ENCODE results near the gene FANCD2.

FANCD2 gene

DNA sequence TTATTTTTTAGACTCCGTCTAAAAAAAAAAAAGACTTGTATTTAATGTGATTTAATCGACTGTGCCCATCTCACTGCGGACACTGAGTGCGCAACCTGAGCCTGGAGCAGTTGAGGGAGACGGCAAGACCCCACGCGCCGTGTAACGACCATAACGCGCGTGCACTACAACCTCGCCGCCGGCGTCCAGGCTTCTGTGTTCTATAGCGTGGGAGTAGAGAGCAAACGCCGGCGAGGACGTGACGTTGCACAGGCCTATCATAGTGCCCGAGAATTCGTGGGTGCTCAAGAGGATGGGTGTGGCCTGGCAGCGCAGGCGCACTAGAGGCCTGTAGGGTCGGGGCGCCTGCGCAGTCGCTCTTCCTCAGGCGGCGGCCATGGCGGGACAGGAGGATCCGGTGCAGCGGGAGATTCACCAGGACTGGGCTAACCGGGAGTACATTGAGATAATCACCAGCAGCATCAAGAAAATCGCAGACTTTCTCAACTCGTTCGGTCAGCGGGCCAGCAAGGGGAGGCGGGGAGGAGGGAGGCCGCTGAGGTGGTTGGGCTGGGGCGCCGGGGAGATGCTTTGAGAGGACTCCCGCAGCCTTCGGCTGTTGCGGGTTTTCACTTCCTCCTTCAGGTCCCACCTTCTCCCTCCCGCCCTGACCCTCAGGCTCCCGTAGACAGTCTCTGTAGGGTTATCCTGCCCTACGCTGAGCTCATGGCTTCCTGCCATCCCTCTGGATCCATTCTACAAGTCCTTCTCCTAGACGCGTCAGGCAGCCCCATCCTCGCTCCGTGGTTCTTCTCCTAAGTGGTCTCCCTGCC, 89.3 kb downstream of the FANCD2 start, which contains the start of gene BRK1:
BRK1 (plus strand) TSS at position 350 of the 812 bp plus-strand sequence; CDS start at position 377, 27 bp downstream.
- Histone ChIP-seq H3K9ac (ENCODE audit: low read depth, low read length) (peak within 1 kb of the TSS; percentile 66), H2AFZ (ENCODE audit: low read depth, low read length) (peak within 1 kb of the TSS; percentile 86), H3K4me1 (ENCODE audit: insufficient read depth, low read length) (peaks cover 33% of the 10 kb centered on the region), H3K27ac (ENCODE audit: low read length) (peak within 1 kb of the TSS; percentile 80), H3K79me2 (ENCODE audit: insufficient read depth, low read length) (peaks cover 49% of the 10 kb centered on the region), H3K9me3 (ENCODE audit: insufficient read depth, low read length, severe bottlenecking) (no peaks in the 10 kb centered on the region), H3K4me3 (ENCODE audit: low read depth in 1 of 2, low read length in 2 of 2) (peak within 1 kb of the TSS; percentile 63 to 68), H3K27me3 (ENCODE audit: insufficient read depth, low read length, poor library complexity) (no peaks in the 10 kb centered on the region), H3K36me3 (ENCODE audit: insufficient read depth, low read length) (peaks cover 16% of the 10 kb centered on the region), H4K20me1 (ENCODE audit: insufficient read depth, low read length) (peaks cover 16% of the 10 kb centered on the region; the same call in 1 of the 2 replicates), H3K4me2 (ENCODE audit: insufficient read depth, low read length) (peak within 1 kb of the TSS; percentile 80)
- DNase-seq (peak; percentile 94), ATAC-seq (ENCODE audit: insufficient read depth, low read depth) (peak; percentile 98)
- TF ChIP-seq, protein P1, sequence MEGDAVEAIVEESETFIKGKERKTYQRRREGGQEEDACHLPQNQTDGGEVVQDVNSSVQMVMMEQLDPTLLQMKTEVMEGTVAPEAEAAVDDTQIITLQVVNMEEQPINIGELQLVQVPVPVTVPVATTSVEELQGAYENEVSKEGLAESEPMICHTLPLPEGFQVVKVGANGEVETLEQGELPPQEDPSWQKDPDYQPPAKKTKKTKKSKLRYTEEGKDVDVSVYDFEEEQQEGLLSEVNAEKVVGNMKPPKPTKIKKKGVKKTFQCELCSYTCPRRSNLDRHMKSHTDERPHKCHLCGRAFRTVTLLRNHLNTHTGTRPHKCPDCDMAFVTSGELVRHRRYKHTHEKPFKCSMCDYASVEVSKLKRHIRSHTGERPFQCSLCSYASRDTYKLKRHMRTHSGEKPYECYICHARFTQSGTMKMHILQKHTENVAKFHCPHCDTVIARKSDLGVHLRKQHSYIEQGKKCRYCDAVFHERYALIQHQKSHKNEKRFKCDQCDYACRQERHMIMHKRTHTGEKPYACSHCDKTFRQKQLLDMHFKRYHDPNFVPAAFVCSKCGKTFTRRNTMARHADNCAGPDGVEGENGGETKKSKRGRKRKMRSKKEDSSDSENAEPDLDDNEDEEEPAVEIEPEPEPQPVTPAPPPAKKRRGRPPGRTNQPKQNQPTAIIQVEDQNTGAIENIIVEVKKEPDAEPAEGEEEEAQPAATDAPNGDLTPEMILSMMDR (IDR thresholded peaks at IDR 0.05; ENCODE audit: borderline replicate concordance, extremely low read depth, low read length, poor library complexity, severe bottlenecking): no peak
- no peak for TF ChIP-seq EZH2 (IDR thresholded peaks at IDR 0.05; ENCODE audit: borderline replicate concordance, low read depth, low read length, severe bottlenecking)

DNA sequence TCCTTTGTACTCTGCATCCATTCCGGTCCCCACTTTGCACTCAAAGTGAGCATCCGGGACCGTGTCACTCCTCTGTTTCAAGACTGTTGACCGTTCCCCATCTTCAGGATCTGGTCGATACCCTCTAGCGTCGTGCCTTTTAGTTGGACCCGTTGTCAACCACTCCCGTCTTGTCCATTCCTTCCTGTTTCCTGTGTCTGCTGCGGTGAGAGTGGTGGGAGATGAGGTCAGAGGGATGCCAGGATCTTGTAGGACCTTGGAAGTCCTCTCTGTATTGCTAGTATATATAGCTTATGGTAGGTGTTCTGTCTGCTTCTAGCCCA, 89.9 kb downstream of the FANCD2 start:
- DNase-seq: no peak
- Histone ChIP-seq H3K4me3 (ENCODE audit: low read depth in 1 of 2, low read length in 2 of 2) (peak overlapping the region; percentile 63 to 68), H3K27me3 (ENCODE audit: insufficient read depth, low read length, poor library complexity) (no peaks in the 10 kb centered on the region), H3K36me3 (ENCODE audit: insufficient read depth, low read length) (peaks cover 21% of the 10 kb centered on the region), H4K20me1 (ENCODE audit: insufficient read depth, low read length) (peaks cover 20% of the 10 kb centered on the region; the same call in 1 of the 2 replicates), H3K4me2 (ENCODE audit: insufficient read depth, low read length) (peak overlapping the region; percentile 80), H3K9me3 (ENCODE audit: insufficient read depth, low read length, severe bottlenecking) (no peaks in the 10 kb centered on the region), H3K4me1 (ENCODE audit: insufficient read depth, low read length) (peaks cover 33% of the 10 kb centered on the region), H3K27ac (ENCODE audit: low read length) (peak overlapping the region; percentile 80), H3K9ac (ENCODE audit: low read depth, low read length) (peak overlapping the region; percentile 66), H2AFZ (ENCODE audit: low read depth, low read length) (peak overlapping the region; percentile 86), H3K79me2 (ENCODE audit: insufficient read depth, low read length) (peaks cover 54% of the 10 kb centered on the region)
- TF ChIP-seq EZH2 (IDR thresholded peaks at IDR 0.05; ENCODE audit: borderline replicate concordance, low read depth, low read length, severe bottlenecking): no peak
- TF ChIP-seq, protein P1 (IDR thresholded peaks at IDR 0.05; ENCODE audit: borderline replicate concordance, extremely low read depth, low read length, poor library complexity, severe bottlenecking): no peak
- no peak for ATAC-seq (ENCODE audit: insufficient read depth, low read depth)

DNA sequence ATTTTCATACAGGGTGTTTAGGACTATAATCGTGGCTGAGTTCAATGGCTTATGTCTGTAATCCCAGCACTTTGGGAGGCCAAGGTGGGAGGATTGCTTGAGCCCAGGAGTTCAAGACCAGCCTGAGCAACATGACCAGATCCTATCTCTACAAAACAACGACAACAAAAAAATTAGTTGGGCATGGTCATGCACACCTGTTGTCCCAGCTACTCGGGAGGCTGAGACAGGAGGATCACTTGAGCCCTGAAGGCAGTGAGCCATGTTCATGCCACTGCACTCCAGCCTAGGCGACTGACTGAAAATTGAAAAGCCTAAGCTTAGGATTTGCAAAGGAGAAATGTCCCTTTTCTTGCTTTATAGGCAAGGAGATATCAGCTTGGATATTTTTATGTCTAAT, 90.7 kb downstream of the FANCD2 start:
- H3K9me3 ChIP-seq (ENCODE audit: insufficient read depth, low read length, severe bottlenecking): no peaks in the 10 kb centered on the region
- no peak for TF ChIP-seq EZH2 (IDR thresholded peaks at IDR 0.05; ENCODE audit: borderline replicate concordance, low read depth, low read length, severe bottlenecking)
- TF ChIP-seq, protein P1 (IDR thresholded peaks at IDR 0.05; ENCODE audit: borderline replicate concordance, extremely low read depth, low read length, poor library complexity, severe bottlenecking): no peak
- peaks cover 26% of the 10 kb centered on the region for H3K36me3 ChIP-seq (ENCODE audit: insufficient read depth, low read length)
- peak overlapping the region; percentile 80 for H3K4me2 ChIP-seq (ENCODE audit: insufficient read depth, low read length)
- H3K27ac ChIP-seq (ENCODE audit: low read length): no peak overlapping the region
- ATAC-seq (ENCODE audit: insufficient read depth, low read depth) (no peak), DNase-seq (no peak)
- H2AFZ ChIP-seq (ENCODE audit: low read depth, low read length): no peak overlapping the region
- H4K20me1 ChIP-seq (ENCODE audit: insufficient read depth, low read length): peaks cover 20% of the 10 kb centered on the region; the same call in 1 of the 2 replicates
- no peaks in the 10 kb centered on the region for H3K27me3 ChIP-seq (ENCODE audit: insufficient read depth, low read length, poor library complexity)
- H3K79me2 ChIP-seq (ENCODE audit: insufficient read depth, low read length): peaks cover 62% of the 10 kb centered on the region
- H3K9ac ChIP-seq (ENCODE audit: low read depth, low read length): peak overlapping the region; percentile 66
- peak overlapping the region; percentile 63 to 68; a peak in 3 of 4 replicates for H3K4me3 ChIP-seq (ENCODE audit: low read depth in 1 of 2, low read length in 2 of 2)
- H3K4me1 ChIP-seq (ENCODE audit: insufficient read depth, low read length): peaks cover 33% of the 10 kb centered on the region

Measured in DND-41 (cell line).